Stimulated activated naive CD8-positive, alpha-beta T cell treated with anti-CD3 and anti-CD28 coated beads, Interleukin-15, Interleukin-2, amounts not matched to agents 100 ng/mL and 50 ng/mL, for 24 hours (primary cell): ENCODE data around the gene ULBP1.
A peak's percentile ranks its signal among the peaks of the same experiment; 100 is the strongest.
"Not testable (repeated sequence)": the region's sequence is repeated elsewhere in the genome, so short reads cannot be mapped to it uniquely, and the experiment has no call there.

ENCODE experiments used
- H3K27ac Mint-ChIP-seq: one replicate; pipeline ENCODE4 v1.8.0; 2021; ENCODE audit warnings: mild to moderate bottlenecking, mixed read lengths
- H3K27me3 Mint-ChIP-seq: one replicate; pipeline ENCODE4 v1.8.0; 2021; ENCODE audit warnings: mixed read lengths
- H3K36me3 Mint-ChIP-seq: one replicate; pipeline ENCODE4 v1.8.0; 2021; ENCODE audit warnings: low read depth, mixed read lengths
- H3K4me1 Mint-ChIP-seq: one replicate; pipeline ENCODE4 v1.8.0; 2021; ENCODE audit warnings: low read depth, mixed read lengths
- H3K4me3 Mint-ChIP-seq: one replicate; pipeline ENCODE4 v1.8.0; 2021; ENCODE audit warnings: mild to moderate bottlenecking, mixed read lengths
- H3K9me3 Mint-ChIP-seq: one replicate; pipeline ENCODE4 v1.8.0; 2021; ENCODE audit warnings: mixed read lengths

ULBP1 gene

DNA sequence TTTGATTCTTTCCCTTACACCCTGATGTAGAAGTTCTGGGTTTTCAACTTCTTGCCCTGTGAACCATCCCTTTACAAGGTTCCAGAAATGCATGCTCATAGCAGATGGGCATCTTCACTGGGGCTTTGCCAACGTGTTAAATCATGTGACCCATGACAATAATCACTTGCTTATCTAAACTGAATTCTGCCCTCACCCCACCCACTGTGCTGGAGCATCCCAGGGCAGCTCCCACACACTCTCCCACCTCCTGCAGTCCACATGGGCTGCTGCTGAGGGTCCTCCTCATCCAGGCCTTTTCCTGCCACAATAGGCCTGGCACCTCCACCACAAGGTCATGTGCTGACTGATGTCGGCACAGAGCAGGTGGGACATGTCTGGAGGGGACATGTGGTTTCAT is 4.3 kb downstream of the ULBP1 start:
- H3K27me3 Mint-ChIP-seq, result peaks cover 83% of the 10 kb centered on the region
- H3K4me3 Mint-ChIP-seq, H3K9me3 Mint-ChIP-seq, H3K36me3 Mint-ChIP-seq, H3K27ac Mint-ChIP-seq: not testable (repeated sequence)
- H3K4me1 Mint-ChIP-seq, result peaks cover 30% of the 10 kb centered on the region

DNA sequence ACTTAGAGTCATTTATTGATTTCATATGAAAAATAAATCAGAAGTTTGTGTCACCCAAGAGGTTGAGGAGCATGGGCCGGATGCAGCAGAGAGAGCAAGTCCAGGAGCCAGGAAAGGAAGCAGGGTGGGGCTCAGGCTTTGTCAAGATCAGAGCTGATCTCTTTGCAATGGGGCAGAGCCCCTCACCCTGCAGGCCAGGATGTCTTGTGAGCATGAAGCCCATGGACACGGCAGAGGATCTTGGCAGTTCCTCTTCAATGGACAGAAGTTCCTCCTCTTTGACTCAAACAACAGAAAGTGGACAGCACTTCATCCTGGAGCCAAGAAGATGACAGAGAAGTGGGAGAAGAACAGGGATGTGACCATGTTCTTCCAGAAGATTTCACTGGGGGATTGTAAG is 5.2 kb downstream of the ULBP1 start:
- H3K4me1 Mint-ChIP-seq, result peaks cover 21% of the 10 kb centered on the region
- not testable (repeated sequence) for H3K36me3 Mint-ChIP-seq, H3K27ac Mint-ChIP-seq, H3K4me3 Mint-ChIP-seq, H3K9me3 Mint-ChIP-seq
- H3K27me3 Mint-ChIP-seq, result peaks cover 82% of the 10 kb centered on the region

DNA sequence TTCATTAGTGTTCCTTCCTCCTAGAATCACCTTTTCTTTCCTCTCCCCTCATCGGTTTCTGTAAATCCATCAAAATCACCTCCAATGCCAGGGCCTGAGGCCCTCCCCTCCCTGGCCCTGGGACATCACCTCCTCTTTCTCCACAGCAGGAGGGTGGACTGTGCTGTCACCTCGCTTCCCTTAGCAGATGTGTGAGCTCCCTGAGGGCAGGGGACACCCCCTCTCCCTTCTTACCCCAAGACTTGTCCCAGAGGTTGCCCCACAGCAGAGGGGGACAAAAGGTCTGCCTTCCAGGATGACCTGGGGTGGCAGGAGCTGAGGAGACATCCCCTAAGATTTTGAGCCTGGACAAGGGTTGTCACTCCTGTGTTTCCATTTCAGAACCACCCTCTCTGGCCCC is 5.9 kb downstream of the ULBP1 start:
- H3K4me1 Mint-ChIP-seq, result peaks cover 13% of the 10 kb centered on the region

DNA sequence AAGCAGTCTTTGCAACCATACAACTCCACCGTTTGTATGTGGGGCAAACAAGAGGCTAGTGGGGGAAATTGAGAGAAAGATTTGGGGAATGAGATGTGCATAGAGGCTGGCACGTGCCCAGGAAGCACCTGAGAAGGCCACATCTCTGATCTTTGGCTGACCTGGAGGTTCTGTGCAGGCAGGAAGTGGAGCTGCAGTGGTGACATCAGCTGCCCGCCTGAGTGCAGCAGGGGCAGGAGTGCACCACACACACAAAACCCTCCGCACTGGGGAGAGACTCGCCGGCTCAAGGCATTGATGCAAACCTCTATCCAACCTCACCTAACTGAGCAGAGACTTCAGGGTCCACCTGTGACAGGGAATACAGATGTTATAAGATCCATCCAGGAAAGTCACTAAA is 10.7 kb downstream of the ULBP1 start:
- H3K27me3 Mint-ChIP-seq, result peaks cover 87% of the 10 kb centered on the region
- not testable (repeated sequence) for H3K36me3 Mint-ChIP-seq, H3K9me3 Mint-ChIP-seq, H3K27ac Mint-ChIP-seq, H3K4me3 Mint-ChIP-seq, H3K4me1 Mint-ChIP-seq

More for the DNA sequence above, 5.9 kb downstream of the ULBP1 start:
- Mint-ChIP-seq H3K4me3 (no peak overlapping the region), H3K36me3 (no peaks in the 10 kb centered on the region), H3K27ac (no peak overlapping the region), H3K27me3 (peaks cover 84% of the 10 kb centered on the region), H3K9me3 (no peaks in the 10 kb centered on the region)

DNA sequence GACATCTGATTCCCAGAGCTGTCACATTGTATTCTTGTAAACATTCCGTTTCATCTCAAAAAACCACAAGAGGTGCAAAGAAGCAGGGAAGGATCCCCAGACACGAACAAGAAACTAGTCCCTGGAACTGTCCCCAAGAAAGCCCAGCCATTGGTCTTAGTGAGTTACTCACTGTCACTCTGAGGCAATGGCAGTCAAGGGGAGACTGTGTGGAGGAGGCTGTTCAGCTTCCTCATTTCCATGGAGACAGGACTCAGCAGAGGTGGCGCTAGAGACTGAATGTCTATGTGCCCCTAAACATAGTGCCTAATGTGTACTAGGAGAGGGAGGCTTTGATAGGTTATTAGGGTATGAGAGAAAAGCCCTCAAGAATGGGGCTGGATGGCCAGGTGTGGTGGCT is 11.1 kb downstream of the ULBP1 start:
- no peak overlapping the region for H3K27ac Mint-ChIP-seq
- H3K4me3 Mint-ChIP-seq, result no peak overlapping the region
- H3K36me3 Mint-ChIP-seq, result no peaks in the 10 kb centered on the region
- no peaks in the 10 kb centered on the region for H3K4me1 Mint-ChIP-seq
- peaks cover 87% of the 10 kb centered on the region for H3K27me3 Mint-ChIP-seq
- H3K9me3 Mint-ChIP-seq, result no peaks in the 10 kb centered on the region

DNA sequence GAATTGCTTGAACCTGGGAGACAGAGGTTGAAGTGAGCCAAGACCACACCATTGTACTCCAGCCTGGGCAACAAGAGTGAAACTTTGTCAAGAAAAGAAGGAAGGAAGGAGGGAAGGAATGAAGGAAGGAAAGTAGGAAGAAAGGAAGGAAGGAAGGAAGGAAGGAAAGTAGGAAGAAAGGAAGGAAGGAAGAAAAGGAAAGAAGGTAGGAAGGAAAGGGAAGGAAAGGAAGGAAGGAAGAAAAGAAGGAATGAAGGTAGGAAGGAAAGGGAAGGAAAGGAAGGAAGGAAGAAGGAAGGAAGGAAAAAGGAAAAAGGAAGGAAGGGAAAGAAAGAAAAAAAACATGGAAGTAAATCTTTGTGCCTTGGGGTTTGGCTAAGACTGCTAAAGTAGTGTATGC is 11.7 kb downstream of the ULBP1 start:
- H3K4me1 Mint-ChIP-seq, result no peaks in the 10 kb centered on the region
- no peak overlapping the region for H3K4me3 Mint-ChIP-seq
- peaks cover 85% of the 10 kb centered on the region for H3K27me3 Mint-ChIP-seq

DNA sequence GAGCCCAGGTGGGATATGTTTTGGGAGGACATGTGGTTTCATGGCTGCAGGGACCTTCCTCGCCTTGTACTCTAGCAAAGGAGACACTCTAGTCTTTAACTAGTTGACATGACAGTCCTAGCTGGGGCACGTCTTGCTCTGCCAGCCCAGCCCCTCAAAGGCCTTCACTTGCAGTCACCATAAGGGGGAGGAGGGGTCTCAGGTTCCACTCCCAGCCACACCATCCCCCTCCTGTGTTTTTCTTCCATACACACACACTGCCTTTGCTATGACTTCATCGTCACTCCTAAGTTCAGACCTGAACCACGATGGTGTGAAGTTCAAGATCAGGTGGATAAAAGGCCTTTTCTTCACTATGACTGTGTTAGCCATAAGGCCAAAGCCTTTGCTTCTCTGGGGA is 13.5 kb downstream of the ULBP1 start:
- H3K27me3 Mint-ChIP-seq, result peaks cover 87% of the 10 kb centered on the region
- H3K27ac Mint-ChIP-seq, result no peak overlapping the region

More for the DNA sequence above, 11.7 kb downstream of the ULBP1 start:
- Mint-ChIP-seq H3K9me3 (no peaks in the 10 kb centered on the region), H3K36me3 (no peaks in the 10 kb centered on the region), H3K27ac (no peak overlapping the region)

DNA sequence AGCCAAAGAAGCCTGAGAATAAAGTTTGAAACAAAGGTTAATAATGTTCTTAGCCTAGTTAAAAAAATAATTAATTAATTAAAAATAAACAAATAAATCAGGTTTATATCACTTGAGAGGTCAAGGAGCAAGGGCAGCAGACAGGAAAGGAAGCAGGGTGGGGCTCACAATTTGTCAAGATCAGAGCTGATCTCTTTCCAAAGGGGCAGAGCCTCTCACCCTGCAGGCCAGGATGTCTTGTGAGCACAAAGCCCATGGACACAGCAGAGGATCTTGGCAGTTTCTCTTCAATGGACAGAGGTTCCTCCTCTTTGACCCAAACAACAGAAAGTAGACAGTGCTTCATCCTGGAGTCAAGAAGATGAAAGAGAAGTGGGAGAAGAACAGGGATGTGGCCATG is 14.9 kb downstream of the ULBP1 start:
- H3K4me1 Mint-ChIP-seq, result no peaks in the 10 kb centered on the region
- H3K9me3 Mint-ChIP-seq, result no peaks in the 10 kb centered on the region
- H3K27ac Mint-ChIP-seq, result no peak overlapping the region
- H3K27me3 Mint-ChIP-seq, result peaks cover 87% of the 10 kb centered on the region
- no peak overlapping the region for H3K4me3 Mint-ChIP-seq
- H3K36me3 Mint-ChIP-seq, result no peaks in the 10 kb centered on the region

More for the DNA sequence above, 13.5 kb downstream of the ULBP1 start:
- Mint-ChIP-seq H3K4me1 (no peaks in the 10 kb centered on the region), H3K36me3 (no peaks in the 10 kb centered on the region), H3K9me3 (no peaks in the 10 kb centered on the region), H3K4me3 (no peak overlapping the region)

DNA sequence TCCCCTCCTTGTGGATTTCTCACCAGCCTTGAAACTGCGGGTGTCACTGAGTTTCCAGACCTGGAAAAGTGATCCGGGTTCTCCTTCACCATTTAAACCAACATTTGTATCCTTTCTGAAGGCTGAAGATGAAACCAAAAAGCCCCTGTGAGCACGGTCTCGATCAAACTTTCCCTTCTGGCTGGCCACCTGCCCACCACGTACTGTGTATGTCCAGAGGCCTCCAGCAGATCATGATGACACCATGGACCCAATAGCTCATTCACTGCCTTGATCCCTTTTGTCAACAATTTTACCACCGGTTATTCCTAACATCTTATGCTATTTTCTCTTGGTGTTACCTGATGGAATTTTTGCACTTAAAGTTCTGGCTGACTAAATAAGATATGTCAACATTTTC is 15.6 kb downstream of the ULBP1 start:
- Mint-ChIP-seq H3K27ac (no peak overlapping the region), H3K4me3 (no peak overlapping the region), H3K4me1 (no peaks in the 10 kb centered on the region), H3K9me3 (no peaks in the 10 kb centered on the region), H3K36me3 (no peaks in the 10 kb centered on the region), H3K27me3 (peaks cover 82% of the 10 kb centered on the region)

DNA sequence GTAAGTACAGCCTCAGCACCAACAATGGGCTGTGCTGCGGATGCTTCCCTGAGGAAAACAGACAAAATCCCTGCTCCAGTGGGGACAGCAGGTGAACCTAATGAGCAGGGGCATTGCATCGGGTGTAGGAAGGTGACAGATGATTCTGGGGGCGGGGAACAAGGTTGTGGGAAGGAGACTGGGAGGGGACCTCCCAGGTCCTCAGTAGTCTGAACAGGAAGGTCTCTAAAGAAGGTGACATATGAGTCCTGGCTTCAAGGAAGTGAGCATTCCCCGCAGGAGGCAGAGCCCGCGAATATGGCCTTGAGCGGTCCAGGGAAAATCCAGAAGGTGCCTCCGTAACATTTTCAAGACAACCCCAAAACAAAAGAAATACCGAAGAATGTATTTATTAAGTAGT is 19.4 kb downstream of the ULBP1 start:
- Mint-ChIP-seq H3K4me3 (no peak overlapping the region), H3K9me3 (peaks cover 2% of the 10 kb centered on the region), H3K27me3 (peaks cover 82% of the 10 kb centered on the region), H3K4me1 (peaks cover under 1% of the 10 kb centered on the region), H3K36me3 (no peaks in the 10 kb centered on the region), H3K27ac (no peak overlapping the region)

DNA sequence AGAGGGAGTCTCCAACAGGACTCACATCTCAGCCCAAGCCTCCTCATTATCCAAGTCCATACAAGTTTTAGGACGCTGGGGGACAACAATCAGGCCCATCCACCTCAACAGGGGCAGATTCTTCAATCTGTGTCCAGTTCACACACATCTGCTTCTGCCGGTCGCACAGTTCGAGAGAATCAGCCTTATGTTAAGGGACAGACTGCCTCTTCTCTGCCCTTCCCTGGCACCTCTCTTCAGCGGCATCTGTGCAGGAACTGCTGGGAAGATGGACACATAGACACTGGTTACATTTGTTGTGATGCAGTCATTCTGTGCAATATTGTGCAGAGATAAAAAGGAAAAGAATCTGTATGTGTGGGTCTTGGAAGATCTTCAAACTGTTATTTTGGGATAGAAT is 21.0 kb downstream of the ULBP1 start:
- no peaks in the 10 kb centered on the region for H3K36me3 Mint-ChIP-seq
- H3K27me3 Mint-ChIP-seq, result peaks cover 84% of the 10 kb centered on the region
- H3K4me1 Mint-ChIP-seq, result peaks cover 12% of the 10 kb centered on the region
- H3K4me3 Mint-ChIP-seq, result no peak overlapping the region
- peaks cover 6% of the 10 kb centered on the region for H3K9me3 Mint-ChIP-seq
- H3K27ac Mint-ChIP-seq, result no peak overlapping the region

DNA sequence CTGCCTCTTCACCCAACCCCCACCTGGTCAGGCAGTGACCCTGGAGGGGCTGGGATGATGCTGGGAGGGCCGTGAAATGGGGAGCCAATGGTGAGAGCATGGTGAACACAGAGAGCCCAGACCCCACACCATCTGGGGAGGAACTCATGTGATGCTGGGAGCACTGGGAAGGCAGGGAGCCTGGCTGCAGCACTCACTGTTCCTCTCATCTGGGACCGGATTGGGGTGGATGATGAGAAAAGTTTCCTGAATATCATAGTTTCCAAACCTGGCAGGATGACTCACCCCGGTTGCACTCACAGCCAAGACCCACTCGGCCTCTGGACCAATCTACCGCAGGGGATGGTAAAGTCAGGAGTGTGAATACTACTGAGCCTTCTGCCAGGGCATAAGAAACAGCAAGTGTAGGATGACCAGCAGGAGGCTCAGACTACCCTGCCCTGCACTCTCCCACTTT is 21.8 kb downstream of the ULBP1 start:
- Mint-ChIP-seq H3K27ac (no peak overlapping the region), H3K27me3 (peaks cover 86% of the 10 kb centered on the region), H3K4me3 (no peak overlapping the region), H3K36me3 (no peaks in the 10 kb centered on the region), H3K9me3 (peaks cover 6% of the 10 kb centered on the region), H3K4me1 (peaks cover 19% of the 10 kb centered on the region)

DNA sequence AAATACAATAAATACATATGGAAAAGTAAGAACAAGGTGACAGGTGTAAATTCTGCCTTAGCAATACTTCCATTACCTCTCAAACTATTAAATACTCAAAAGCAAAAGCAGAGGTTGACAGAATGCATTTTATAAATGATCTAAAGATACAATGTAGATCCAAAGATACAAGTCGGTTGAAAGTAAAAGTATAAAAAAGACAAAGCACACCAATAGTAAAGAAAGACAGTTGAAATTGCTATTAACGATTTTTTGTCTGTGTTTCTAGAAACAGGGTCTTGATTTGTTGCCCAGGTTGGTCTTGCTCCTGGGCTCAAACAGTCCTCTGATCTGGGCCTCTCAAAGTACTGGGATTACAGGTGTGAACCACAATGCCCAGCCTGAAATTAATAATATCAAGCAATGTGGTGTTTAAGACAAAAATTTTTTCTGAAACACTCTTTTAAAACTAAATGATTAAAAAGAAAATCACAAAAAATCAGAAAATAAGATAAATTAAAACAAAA is 23.9 kb downstream of the ULBP1 start:
- no peaks in the 10 kb centered on the region for H3K36me3 Mint-ChIP-seq
- H3K4me1 Mint-ChIP-seq, result peaks cover 32% of the 10 kb centered on the region
- H3K27me3 Mint-ChIP-seq, result peaks cover 88% of the 10 kb centered on the region
- H3K4me3 Mint-ChIP-seq, result no peak overlapping the region
- peaks cover 6% of the 10 kb centered on the region for H3K9me3 Mint-ChIP-seq
- no peak overlapping the region for H3K27ac Mint-ChIP-seq

DNA sequence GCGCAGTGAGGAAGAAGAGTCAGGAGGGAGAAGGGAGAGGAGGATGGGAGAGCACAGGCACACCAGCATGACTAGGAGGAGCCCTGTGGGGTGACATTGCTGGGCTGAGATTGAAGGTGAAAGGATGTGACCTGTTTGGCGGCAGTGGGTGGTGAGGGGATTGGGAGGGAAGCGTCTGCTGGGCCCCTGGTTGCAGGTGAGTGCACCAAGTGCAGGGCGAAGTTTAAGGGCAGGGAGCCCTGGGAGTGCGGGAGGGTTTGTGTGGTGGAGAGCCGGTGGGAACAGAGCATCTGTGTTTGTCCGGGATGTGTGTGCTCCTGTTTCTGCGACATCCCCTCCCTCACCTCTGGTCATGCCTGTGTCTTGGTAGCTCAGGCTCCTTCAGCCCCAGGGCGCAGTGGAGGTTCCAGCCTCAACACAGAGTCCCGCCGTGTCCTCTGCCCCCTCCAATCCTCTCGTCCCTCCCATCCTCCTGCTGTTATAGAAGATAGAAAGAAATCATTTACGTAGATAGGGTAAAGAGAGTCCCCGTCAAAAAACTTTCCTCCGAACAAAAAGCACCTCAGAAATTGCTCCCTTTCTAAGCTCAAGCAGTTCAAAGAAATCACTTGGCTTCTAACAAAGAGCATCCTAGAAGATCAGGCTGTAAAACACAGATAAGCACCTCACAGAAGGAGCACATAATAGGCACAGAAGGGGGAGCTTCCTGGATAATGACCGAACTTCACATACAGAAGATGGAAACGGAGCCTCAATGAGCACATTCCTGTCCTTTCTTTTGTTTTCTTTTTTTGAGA is 25.0 kb downstream of the ULBP1 start:
- H3K36me3 Mint-ChIP-seq, result no peaks in the 10 kb centered on the region
- peaks cover 32% of the 10 kb centered on the region for H3K4me1 Mint-ChIP-seq
- peaks cover 6% of the 10 kb centered on the region for H3K9me3 Mint-ChIP-seq
- H3K27ac Mint-ChIP-seq, result no peak overlapping the region
- no peak overlapping the region for H3K4me3 Mint-ChIP-seq
- peaks cover 91% of the 10 kb centered on the region for H3K27me3 Mint-ChIP-seq

DNA sequence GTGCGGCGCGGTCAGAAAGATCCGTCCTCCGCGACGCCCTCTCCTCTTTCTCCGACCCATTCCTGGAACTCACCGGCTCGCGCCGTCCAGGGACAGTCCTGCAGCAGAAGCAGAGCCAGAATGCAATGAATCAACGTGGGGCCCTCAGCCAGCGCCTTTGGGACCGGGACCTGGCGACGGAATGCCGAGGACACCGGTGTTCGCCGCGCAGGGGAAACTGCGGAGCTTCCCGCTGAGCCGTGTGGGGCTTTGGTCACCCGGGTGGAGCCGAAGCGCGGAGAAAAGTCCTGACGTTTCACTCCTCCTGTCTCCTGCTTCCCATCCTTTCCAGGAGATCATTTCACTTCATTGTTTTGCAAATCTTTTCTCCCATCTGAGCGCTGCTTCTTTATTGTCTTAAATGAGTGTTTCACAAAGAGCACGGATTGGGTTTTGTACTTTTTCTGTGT is 26.5 kb downstream of the ULBP1 start:
- Mint-ChIP-seq H3K27me3 (peaks cover 95% of the 10 kb centered on the region), H3K36me3 (no peaks in the 10 kb centered on the region), H3K4me3 (peak overlapping the region; percentile 81), H3K4me1 (peaks cover 32% of the 10 kb centered on the region), H3K27ac (peak overlapping the region; percentile 60), H3K9me3 (peaks cover 6% of the 10 kb centered on the region)
